HepG2 (cell line): ENCODE measurements around the gene OCLN. TPM values are rescaled to one million over a fixed set of nuclear protein-coding genes. Genes with fewer than 3 reads are reported as not detected.

ENCODE experiments used
- KDM5B ChIP-seq: sonication (generic); formaldehyde crosslinking; IDR thresholded peaks from 2 replicates; pipeline ENCODE4 v1.4.0; 2020; ENCODE audit warnings: missing genetic modification reagents, mild to moderate bottlenecking, borderline replicate concordance
- KLF15 ChIP-seq: sonication (generic); formaldehyde crosslinking; IDR thresholded peaks from 2 replicates; pipeline ENCODE4 v1.8.1; 2023; ENCODE audit warnings: borderline replicate concordance, mild to moderate bottlenecking, inconsistent platforms, missing genetic modification reagents, mixed read lengths
- MAX ChIP-seq: IDR thresholded peaks from 2 replicates; pipeline ENCODE4 v1.6.1; 2012; ENCODE audit warnings: inconsistent platforms
- MYNN ChIP-seq: sonication (generic); formaldehyde crosslinking; IDR thresholded peaks from 2 replicates; pipeline ENCODE4 v1.4.0; 2020; ENCODE audit warnings: mild to moderate bottlenecking, low read depth, missing genetic modification reagents
- SNAPC4 ChIP-seq: sonication (generic); formaldehyde crosslinking; IDR thresholded peaks from 2 replicates; pipeline ENCODE4 v1.4.0; 2020; ENCODE audit warnings: mild to moderate bottlenecking, missing genetic modification reagents
- ZNF10 ChIP-seq: sonication (generic); formaldehyde crosslinking; IDR thresholded peaks from 2 replicates; pipeline ENCODE4 v1.4.0; 2020; ENCODE audit warnings: mild to moderate bottlenecking, low read depth, missing genetic modification reagents, borderline replicate concordance
- ZNF460 ChIP-seq: sonication (generic); formaldehyde crosslinking; IDR thresholded peaks from 2 replicates; pipeline ENCODE4 v1.5.1; 2020; ENCODE audit warnings: missing genetic modification reagents, mild to moderate bottlenecking, borderline replicate concordance
- ZNF691 ChIP-seq: sonication (generic); formaldehyde crosslinking; IDR thresholded peaks from 2 replicates; pipeline ENCODE4 v1.4.0; 2020; ENCODE audit warnings: missing genetic modification reagents, low read depth, mild to moderate bottlenecking, borderline replicate concordance
- ZSCAN21 ChIP-seq: sonication (generic); formaldehyde crosslinking; IDR thresholded peaks from 2 replicates; pipeline ENCODE4 v1.8.0; 2022; ENCODE audit warnings: mild to moderate bottlenecking, missing genetic modification reagents, moderate library complexity, borderline replicate concordance
- polyA plus RNA-seq, 8 experiments: library from polyadenylated mRNA; depleted of rRNA in 3 of 8; stranded (reverse) in 7 of 8; unstranded in 1 of 8; fragments of >200 nt; fragmentation: Illumina TruSeq in 4 of 8; extraction: Trizol in 4 of 8; gene quantifications; 2 replicates each; pipeline versions ENCODE4 v1.2.1 to v1.2.3, GENCODE V29; 2011 to 2016; ENCODE audit warnings: low read depth in 4 of 8, missing spikeins in 1 of 8, mixed read lengths in 1 of 8; ENCODE audit not compliant: insufficient read depth in 1 of 8
- total RNA-seq, 5 experiments: library from RNA; depleted of rRNA; stranded (reverse); fragments of >200 nt; fragmentation: Illumina TruSeq; extraction: Trizol; gene quantifications; 2 replicates each; pipeline ENCODE4 v1.2.3, GENCODE V29; 2016; ENCODE audit warnings: low read depth in 1 of 5
- TF ChIP-seq, protein P1 (sequence below): sonication (generic); formaldehyde crosslinking; IDR thresholded peaks from 2 replicates; pipeline ENCODE4 v1.4.0; 2020; ENCODE audit warnings: missing genetic modification reagents
- TF ChIP-seq, protein P2 (sequence below): conservative IDR thresholded peaks from 2 replicates; pipeline ENCODE4 v1.6.1; 2018; ENCODE audit warnings: missing genetic modification reagents
- TF ChIP-seq, protein P3 (sequence below): sonication (generic); formaldehyde crosslinking; IDR thresholded peaks from 2 replicates; pipeline ENCODE4 v1.5.0; 2020; ENCODE audit warnings: missing genetic modification reagents, mild to moderate bottlenecking, borderline replicate concordance
- TF ChIP-seq, protein P4 (sequence below): sonication (generic); formaldehyde crosslinking; IDR thresholded peaks from 2 replicates; pipeline ENCODE4 v1.8.0; 2022; ENCODE audit warnings: mild to moderate bottlenecking, missing genetic modification reagents, moderate library complexity

OCLN gene
- total and polyA plus RNA-seq, 2 of the 13 experiments (the other 11 are each of a cell fraction or from before 2014, with no cell fraction given): 24.1 to 34.8 TPM

GRCh38 chr5:69492391-69492922 is at the start of gene OCLN (continued):
- TF ChIP-seq, protein P1, sequence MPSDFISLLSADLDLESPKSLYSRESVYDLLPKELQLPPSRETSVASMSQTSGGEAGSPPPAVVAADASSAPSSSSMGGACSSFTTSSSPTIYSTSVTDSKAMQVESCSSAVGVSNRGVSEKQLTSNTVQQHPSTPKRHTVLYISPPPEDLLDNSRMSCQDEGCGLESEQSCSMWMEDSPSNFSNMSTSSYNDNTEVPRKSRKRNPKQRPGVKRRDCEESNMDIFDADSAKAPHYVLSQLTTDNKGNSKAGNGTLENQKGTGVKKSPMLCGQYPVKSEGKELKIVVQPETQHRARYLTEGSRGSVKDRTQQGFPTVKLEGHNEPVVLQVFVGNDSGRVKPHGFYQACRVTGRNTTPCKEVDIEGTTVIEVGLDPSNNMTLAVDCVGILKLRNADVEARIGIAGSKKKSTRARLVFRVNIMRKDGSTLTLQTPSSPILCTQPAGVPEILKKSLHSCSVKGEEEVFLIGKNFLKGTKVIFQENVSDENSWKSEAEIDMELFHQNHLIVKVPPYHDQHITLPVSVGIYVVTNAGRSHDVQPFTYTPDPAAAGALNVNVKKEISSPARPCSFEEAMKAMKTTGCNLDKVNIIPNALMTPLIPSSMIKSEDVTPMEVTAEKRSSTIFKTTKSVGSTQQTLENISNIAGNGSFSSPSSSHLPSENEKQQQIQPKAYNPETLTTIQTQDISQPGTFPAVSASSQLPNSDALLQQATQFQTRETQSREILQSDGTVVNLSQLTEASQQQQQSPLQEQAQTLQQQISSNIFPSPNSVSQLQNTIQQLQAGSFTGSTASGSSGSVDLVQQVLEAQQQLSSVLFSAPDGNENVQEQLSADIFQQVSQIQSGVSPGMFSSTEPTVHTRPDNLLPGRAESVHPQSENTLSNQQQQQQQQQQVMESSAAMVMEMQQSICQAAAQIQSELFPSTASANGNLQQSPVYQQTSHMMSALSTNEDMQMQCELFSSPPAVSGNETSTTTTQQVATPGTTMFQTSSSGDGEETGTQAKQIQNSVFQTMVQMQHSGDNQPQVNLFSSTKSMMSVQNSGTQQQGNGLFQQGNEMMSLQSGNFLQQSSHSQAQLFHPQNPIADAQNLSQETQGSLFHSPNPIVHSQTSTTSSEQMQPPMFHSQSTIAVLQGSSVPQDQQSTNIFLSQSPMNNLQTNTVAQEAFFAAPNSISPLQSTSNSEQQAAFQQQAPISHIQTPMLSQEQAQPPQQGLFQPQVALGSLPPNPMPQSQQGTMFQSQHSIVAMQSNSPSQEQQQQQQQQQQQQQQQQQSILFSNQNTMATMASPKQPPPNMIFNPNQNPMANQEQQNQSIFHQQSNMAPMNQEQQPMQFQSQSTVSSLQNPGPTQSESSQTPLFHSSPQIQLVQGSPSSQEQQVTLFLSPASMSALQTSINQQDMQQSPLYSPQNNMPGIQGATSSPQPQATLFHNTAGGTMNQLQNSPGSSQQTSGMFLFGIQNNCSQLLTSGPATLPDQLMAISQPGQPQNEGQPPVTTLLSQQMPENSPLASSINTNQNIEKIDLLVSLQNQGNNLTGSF (CRISPR knock-in tag): peak; percentile 63; the same call in 1 of the 2 replicates
- no peak for TF ChIP-seq ZNF10 (CRISPR knock-in tag)
- peak; percentile 71; the same call in 1 of the 2 replicates for TF ChIP-seq ZNF691 (CRISPR knock-in tag)
- TF ChIP-seq MYNN: no peak
- TF ChIP-seq ZSCAN21 (CRISPR knock-in tag): peak; percentile 55; the same call in 1 of the 2 replicates
- TF ChIP-seq, protein P2, sequence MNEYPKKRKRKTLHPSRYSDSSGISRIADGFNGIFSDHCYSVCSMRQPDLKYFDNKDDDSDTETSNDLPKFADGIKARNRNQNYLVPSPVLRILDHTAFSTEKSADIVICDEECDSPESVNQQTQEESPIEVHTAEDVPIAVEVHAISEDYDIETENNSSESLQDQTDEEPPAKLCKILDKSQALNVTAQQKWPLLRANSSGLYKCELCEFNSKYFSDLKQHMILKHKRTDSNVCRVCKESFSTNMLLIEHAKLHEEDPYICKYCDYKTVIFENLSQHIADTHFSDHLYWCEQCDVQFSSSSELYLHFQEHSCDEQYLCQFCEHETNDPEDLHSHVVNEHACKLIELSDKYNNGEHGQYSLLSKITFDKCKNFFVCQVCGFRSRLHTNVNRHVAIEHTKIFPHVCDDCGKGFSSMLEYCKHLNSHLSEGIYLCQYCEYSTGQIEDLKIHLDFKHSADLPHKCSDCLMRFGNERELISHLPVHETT (CRISPR knock-in tag): peak; percentile 77; the same call in 1 of the 2 replicates
- TF ChIP-seq, protein P3, sequence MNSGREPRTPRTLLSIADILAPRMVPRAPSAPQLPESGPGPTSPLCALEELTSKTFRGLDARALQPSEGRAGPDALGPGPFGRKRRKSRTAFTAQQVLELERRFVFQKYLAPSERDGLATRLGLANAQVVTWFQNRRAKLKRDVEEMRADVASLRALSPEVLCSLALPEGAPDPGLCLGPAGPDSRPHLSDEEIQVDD: peak; percentile 64; the same call in 1 of the 2 replicates
- TF ChIP-seq KLF15: 0 out of 2 replicates have a peak, but pooled peaks have one; percentile 60
- TF ChIP-seq MAX: peak; percentile 81
- peak; percentile 48; the same call in 1 of the 2 replicates for TF ChIP-seq ZNF460 (CRISPR knock-in tag)
- peak; percentile 95 for TF ChIP-seq SNAPC4
- TF ChIP-seq, protein P4, sequence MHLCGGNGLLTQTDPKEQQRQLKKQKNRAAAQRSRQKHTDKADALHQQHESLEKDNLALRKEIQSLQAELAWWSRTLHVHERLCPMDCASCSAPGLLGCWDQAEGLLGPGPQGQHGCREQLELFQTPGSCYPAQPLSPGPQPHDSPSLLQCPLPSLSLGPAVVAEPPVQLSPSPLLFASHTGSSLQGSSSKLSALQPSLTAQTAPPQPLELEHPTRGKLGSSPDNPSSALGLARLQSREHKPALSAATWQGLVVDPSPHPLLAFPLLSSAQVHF (CRISPR knock-in tag): 0 out of 2 replicates have a peak, but pooled peaks have one; percentile 46
- TF ChIP-seq KDM5B (CRISPR knock-in tag): peak; percentile 95
